ENCODE results near the gene PRR20A.
"Not testable (repeated sequence)": the region's sequence is repeated elsewhere in the genome, so short reads cannot be mapped to it uniquely, and the experiment has no call there.

The PRR20A gene

DNA sequence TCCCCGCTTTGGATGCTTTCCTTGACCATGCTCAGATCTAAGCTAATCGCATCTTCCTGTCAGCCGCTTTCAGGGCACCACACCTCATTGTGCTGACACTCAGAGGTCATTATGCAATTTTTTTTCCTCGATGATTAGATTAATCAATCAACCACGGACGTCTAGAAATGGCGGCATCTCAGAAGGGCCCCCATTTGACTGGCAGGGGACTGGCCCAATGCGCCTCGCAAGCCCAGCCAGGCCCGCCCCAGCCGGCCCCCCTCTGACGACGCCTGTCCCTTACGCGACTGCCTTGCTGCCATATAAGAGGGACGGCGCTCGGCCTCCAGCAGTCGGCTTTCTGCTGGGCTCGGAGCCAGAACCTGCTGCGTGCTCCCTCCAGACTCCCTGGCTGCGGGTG, 19.6 kb downstream of the PRR20A start, which contains the start of gene PRR20D:
Gene PRR20D (plus strand): TSS at position 301 of the 400 bp plus-strand sequence. CDS start 387 bp downstream, outside the sequence.
- H3K4me3 ChIP-seq (replicated peaks in 1 of 2; ENCODE audit: low read depth in 2 of 2, low read length in 2 of 2); DNase-seq (ENCODE audit: low read depth in 2 of 2): not testable (repeated sequence)

GRCh38 chr13:57166897-57167296, 26.2 kb downstream of the PRR20A start, which contains the start of gene PRR20E:
PRR20E (plus strand) TSS chr13:57167197; CDS start chr13:57167584, 387 bp downstream.
- DNase-seq (ENCODE audit: low read depth in 2 of 2): not testable (repeated sequence)

DNA sequence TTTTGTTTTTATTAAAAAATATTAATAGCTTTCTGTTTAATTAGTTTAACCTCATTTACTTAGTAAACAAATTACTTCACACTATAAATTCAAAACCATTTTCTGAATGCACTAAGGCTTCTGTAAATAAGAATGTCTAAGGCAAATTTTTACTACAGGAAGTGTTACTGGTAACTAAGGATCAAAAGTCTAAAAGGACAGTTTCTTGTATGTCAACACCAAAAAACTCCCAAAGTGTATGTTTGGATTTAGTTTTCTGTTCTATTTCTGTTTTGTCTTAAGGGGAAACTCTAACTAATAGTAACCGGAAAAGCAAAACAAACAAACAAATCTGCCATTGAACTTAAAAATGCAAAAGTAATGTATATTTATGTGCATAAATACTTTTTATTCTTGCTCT, 50.9 kb downstream of the PRR20A start:
- TF ChIP-seq CTCF (IDR thresholded peaks at IDR 0.05; ENCODE audit: low read depth, low read length): no peak
- no peak for DNase-seq (ENCODE audit: low read depth in 2 of 2)
- no peak overlapping the region for H3K4me3 ChIP-seq (replicated peaks in 1 of 2; ENCODE audit: low read depth in 2 of 2, low read length in 2 of 2)

More at GRCh38 chr13:57166897-57167296, 26.2 kb downstream of the PRR20A start, which contains the start of gene PRR20E:
- not testable (repeated sequence) for H3K4me3 ChIP-seq (replicated peaks in 1 of 2; ENCODE audit: low read depth in 2 of 2, low read length in 2 of 2)
